Coronary artery (tissue), 2 donors: ENCODE results near the gene ZIC1.

Source experiments
- DNase-seq: peaks from one replicate; pipeline ENCODE4 v3.0.0-alpha.2; 2017; ENCODE audit warnings: low spot score
- H3K27ac ChIP-seq, 2 donors: fragments of 200-600 bp; sonication (generic); one replicate each; pipeline ENCODE4 v1.5.1; 2016 to 2019
- H3K4me3 ChIP-seq: fragments of 200-600 bp; sonication (generic); 2 replicates; pipeline ENCODE4 v1.5.1; 2016; ENCODE audit warnings: mild to moderate bottlenecking, moderate library complexity
- TF ChIP-seq, protein P1 (sequence below): fragments of 200-600 bp; sonication (generic); IDR thresholded peaks from one replicate; pipeline ENCODE4 v1.5.1; 2019; ENCODE audit warnings: antibody characterized with exemption

ZIC1 gene

DNA sequence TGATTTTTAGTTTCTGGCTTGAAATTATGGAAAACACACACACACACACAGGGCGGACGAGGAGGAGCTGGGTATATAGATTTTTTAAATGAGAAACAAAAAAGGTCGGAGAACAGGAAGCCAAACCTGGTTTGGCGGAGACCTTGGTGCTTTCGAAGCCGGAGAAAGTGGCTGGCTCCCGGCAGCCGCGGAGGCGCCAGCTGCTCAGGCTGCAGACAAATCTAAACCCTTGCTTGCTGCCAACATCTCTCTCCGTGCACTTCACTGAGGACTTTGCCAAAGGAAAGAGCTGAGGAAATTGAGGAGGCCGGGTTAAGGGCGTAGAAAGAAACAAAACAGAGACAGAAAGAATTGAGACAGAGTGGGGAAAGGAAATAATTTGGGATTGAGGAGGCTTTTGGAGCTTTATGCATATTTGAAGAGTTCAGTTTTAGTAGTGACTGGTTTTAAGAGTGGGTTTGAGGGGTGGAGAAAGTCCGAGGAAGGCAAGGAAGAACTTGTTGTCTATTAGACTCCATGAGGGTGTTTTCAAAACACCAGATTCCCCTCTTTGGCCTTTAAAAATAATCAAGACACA is 2.2 kb downstream of the ZIC1 start:
- DNase-seq, result no peak
- Histone ChIP-seq H3K4me3 (peak overlapping the region; percentile 65), H3K27ac (no peak overlapping the region)
- TF ChIP-seq, protein P1, sequence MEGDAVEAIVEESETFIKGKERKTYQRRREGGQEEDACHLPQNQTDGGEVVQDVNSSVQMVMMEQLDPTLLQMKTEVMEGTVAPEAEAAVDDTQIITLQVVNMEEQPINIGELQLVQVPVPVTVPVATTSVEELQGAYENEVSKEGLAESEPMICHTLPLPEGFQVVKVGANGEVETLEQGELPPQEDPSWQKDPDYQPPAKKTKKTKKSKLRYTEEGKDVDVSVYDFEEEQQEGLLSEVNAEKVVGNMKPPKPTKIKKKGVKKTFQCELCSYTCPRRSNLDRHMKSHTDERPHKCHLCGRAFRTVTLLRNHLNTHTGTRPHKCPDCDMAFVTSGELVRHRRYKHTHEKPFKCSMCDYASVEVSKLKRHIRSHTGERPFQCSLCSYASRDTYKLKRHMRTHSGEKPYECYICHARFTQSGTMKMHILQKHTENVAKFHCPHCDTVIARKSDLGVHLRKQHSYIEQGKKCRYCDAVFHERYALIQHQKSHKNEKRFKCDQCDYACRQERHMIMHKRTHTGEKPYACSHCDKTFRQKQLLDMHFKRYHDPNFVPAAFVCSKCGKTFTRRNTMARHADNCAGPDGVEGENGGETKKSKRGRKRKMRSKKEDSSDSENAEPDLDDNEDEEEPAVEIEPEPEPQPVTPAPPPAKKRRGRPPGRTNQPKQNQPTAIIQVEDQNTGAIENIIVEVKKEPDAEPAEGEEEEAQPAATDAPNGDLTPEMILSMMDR, result no peak

DNA sequence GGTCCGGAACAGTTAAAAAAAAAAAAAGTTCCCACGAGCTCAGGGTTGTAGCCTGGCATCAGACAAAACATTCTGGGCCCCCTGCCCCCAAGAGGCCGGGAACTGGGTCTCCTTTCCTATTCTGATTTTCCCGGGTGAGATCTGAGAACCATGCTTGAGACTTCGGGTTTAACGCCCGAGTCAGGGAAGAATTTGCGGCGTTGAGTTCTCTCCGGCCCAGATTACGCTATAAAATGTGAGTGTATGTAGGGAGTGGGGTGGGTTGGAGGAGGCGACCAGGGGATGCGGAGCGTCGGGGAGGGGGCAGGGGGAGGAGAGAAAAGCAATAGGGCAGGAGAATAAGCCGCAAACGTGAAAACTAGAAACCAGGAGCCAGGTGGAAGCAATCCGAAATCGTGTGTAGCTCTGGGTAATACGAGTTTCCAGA is 2.7 kb downstream of the ZIC1 start:
- no peak for DNase-seq
- Histone ChIP-seq H3K4me3 (no peak overlapping the region), H3K27ac (no peak overlapping the region)
- TF ChIP-seq, protein P1, result no peak

DNA sequence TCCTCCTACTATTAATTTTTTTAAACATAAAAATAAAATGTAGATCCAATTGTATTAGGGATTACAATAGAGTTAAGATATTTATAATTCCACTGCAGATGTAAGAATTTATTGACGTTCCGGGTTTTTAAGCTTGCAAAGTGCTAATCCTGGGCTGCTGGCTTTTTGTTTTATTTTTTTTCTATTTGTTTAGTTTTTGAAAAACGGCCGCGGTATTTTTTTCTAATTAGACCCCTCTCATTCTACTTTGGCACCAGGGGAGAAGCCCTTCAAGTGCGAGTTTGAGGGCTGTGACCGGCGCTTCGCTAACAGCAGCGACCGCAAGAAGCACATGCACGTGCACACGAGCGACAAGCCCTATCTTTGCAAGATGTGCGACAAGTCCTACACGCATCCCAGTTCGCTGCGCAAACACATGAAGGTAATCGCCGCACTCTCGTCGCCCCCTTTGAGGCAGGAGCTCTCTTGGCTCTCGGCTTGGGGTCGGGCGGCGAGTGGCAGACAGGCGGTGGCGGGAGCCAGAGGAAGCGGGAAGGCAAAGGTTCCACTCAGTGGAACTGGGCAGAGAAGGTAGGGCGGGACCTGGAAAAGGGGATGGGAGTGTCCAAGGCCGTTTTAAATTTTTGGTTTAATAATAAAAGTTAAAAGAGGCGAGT is 3.2 kb downstream of the ZIC1 start:
- DNase-seq, result no peak
- TF ChIP-seq, protein P1, result no peak
- Histone ChIP-seq H3K27ac (no peak overlapping the region), H3K4me3 (peak overlapping the region; percentile 43)

DNA sequence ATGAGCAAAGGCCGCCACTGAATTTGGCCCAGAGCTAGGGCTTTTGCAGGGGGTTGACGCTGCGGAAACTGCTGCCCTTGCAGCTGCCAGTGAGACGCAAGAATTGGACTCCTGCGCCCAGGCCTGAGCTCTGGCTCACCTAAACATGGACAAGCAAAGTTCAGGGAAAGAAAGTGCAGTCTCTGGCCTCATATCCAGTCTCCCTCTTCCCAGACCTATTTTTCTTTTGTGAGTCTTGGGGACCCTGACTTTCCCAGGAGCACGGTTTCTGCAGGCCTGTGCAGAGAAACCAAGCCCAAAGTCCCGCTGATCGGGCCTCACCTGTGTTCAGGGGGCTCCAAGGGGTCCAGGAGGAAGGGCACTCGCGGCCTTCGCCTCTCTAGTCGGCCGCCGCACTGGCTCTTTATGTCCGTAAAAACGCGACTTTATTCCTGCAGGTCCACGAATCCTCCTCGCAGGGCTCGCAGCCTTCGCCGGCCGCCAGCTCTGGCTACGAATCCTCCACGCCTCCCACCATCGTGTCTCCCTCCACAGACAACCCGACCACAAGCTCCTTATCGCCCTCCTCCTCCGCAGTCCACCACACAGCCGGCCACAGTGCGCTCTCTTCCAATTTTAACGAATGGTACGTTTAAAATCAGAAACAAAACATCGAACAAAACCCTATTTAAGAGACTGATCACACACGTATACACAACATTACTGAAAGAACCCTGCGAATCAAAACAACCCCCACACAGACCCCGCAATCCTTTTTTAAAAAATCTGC is 3.9 kb downstream of the ZIC1 start:
- Histone ChIP-seq H3K27ac (no peak overlapping the region), H3K4me3 (peak overlapping the region; percentile 43)
- DNase-seq, result no peak
- TF ChIP-seq, protein P1, result no peak

DNA sequence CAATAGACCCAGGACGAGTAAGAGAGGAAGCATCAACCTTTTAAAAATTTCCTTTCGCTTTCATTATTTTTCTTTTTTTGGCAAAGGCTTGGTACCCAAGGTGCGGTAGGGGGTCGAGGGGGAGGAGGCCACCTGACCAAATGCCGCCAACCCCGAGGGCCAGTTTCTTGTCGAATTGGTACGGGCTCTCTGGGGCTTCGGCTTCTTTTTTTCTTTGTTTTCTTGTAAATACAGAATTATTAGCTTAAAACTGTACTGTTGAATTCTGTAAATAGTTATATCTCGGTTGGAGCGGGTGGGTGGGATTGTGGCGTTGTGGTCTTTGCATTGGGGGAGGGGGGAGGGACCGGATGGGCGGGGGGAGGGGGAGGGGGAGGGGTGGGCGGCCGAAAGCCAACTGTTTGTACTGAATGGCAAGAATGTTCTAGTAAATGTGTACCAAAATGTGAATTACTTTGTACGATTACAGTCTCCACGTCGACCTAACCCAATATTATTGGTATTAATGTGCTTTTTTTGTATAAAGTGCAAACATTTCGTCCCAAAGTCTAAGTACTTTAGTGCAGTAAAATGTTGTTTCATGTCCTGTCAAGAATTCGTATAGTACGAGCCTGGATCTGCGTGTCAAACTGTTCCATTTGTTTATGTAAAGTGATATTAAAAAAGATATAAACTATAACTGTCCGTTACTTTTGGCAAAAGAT is 4.7 kb downstream of the ZIC1 start:
- no peak for DNase-seq
- H3K27ac ChIP-seq, result no peak overlapping the region

DNA sequence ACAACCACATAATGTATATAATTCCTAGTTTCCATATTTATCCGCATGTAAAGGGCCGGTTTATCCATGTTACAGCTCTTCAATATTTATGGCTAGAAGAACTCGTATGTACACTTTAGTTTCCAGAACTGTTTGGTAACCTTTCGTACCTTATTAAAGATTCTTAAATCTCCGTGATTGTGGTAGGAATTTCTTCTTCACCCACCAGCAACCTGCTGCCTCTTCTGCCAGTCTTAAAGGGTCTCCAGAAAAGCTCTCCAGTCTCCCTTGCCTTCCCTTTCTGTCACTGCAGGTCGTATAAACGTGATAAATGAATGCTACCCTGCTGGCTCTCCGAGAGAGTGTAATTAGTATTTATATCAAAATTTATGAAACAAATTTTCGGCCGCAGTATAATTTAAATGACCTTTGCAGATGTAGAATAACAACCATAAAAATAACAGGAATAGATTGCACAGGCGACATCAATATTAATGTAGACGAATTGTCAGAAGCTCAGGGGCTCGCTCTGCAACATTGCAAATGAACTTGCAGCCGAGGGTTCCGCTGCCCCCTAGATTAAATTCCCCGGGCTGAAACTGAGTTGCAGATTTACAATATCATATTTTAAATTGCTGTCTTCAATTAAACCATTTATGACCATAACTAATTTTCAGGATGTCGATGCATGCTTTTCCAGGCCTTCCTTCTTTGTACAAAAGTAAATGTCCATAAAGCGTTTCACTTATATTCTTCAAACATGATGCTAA is 5.4 kb downstream of the ZIC1 start:
- no peak for DNase-seq
- Histone ChIP-seq H3K27ac (no peak overlapping the region), H3K4me3 (no peak overlapping the region)
- TF ChIP-seq, protein P1, result no peak

More for the DNA sequence above, 4.7 kb downstream of the ZIC1 start:
- TF ChIP-seq, protein P1, result no peak
- peak overlapping the region; percentile 43 for H3K4me3 ChIP-seq
